Lower leg skin (tissue), 4 donors: Measurements from ENCODE around the gene JPH3. TPM values are rescaled to one million over a fixed set of nuclear protein-coding genes. Genes with fewer than 3 reads are reported as not detected.

Experiments
- DNase-seq, 2 donors: peaks; one replicate each; pipeline ENCODE4 v3.0.0-alpha.2; 2019; ENCODE audit warnings: low spot score in 2 of 2
- H3K4me3 ChIP-seq: fragments of 200-600 bp; sonication (generic); 2 replicates; pipeline ENCODE4 v1.5.1; 2017; ENCODE audit warnings: mild to moderate bottlenecking, low read depth; ENCODE audit not compliant: poor library complexity, severe bottlenecking
- CTCF ChIP-seq, 3 donors: fragments of 450-650 bp; IDR thresholded peaks; one replicate each; pipeline ENCODE4 v1.5.1; 2016; ENCODE audit warnings: antibody characterized with exemption in 3 of 3, mild to moderate bottlenecking in 3 of 3, moderate library complexity in 2 of 3
- POLR2A ChIP-seq, 2 donors: fragments of 450-650 bp; IDR thresholded peaks; one replicate each; pipeline ENCODE4 v1.6.1; 2016 to 2017; ENCODE audit warnings: antibody characterized with exemption in 2 of 2, mild to moderate bottlenecking in 1 of 2, moderate library complexity in 1 of 2
- WGBS, 2 donors: methylation state at CpG; one replicate each; pipeline ENCODE4 v1.1.5; 2018; 5-methylcytosine and 5-hydroxymethylcytosine counted together
- intact Hi-C: fragments of 100-400 bp; cut with DNase I; formaldehyde crosslinking; loops from one replicate; pipeline ENCODE4 v1.15.0; 2023; ENCODE audit warnings: low total_unique reads
- total RNA-seq, 4 donors: library from RNA; depleted of rRNA; stranded (reverse); fragments of >200 nt; gene quantifications; one replicate each; pipeline ENCODE4 v1.1.0, GENCODE V29; 2016

The JPH3 gene
- total RNA-seq, 4 donors from 2014 or later: not detected

GRCh38 chr16:87742781-87743490, 140.6 kb downstream of the JPH3 start:
- TF ChIP-seq POLR2A (IDR thresholded peaks at IDR 0.05): no peak
- no peak for TF ChIP-seq CTCF (IDR thresholded peaks at IDR 0.05)
- 85 to 86% methylated on average over 17 of the region's 17 CpGs for WGBS, 2 donors
- intact Hi-C loops: no loop called here
- DNase-seq: no peak
- no peak overlapping the region for H3K4me3 ChIP-seq

- intact Hi-C loops: no loop called here
- H3K4me3 ChIP-seq: no peak overlapping the region
- DNase-seq: no peak
- 89% methylated on average over 25 of the region's 25 CpGs for WGBS, 2 donors
- TF ChIP-seq CTCF (IDR thresholded peaks at IDR 0.05) (no peak), POLR2A (IDR thresholded peaks at IDR 0.05) (no peak)
These were observed 142.6 kb downstream of the JPH3 start for GRCh38 chr16:87744750-87745514.

GRCh38 chr16:87746178-87746577, 143.9 kb downstream of the JPH3 start:
- no peak overlapping the region for H3K4me3 ChIP-seq
- no peak for TF ChIP-seq POLR2A (IDR thresholded peaks at IDR 0.05)
- no peak for TF ChIP-seq CTCF (IDR thresholded peaks at IDR 0.05)
- WGBS, 2 donors: 89 to 92% methylated on average over 8 of the region's 8 CpGs
- intact Hi-C loops: no loop called here
- DNase-seq: no peak

Other genes with a start within 250 kb of the JPH3 start
- gene FBXO31, start 218.7 kb upstream of the JPH3 start, total RNA-seq: 100 to 1,000 TPM in 2 of 4 donors, 10 to 100 TPM in 2; 64.3 to 127 (median 84.1) TPM
- 10 to 100 TPM; 73.8 to 76.4 (median 74.5) TPM for gene MAP1LC3B, start 210.2 kb upstream of the JPH3 start, total RNA-seq
- gene ZCCHC14, start 109.5 kb upstream of the JPH3 start, total RNA-seq: 10 to 100 TPM; 13.7 to 25.4 (median 23.6) TPM
- 10 to 100 TPM; 25.8 to 70.0 (median 38.1) TPM for gene KLHDC4, start 163.5 kb downstream of the JPH3 start, total RNA-seq